H9 (cell line): Measurements from ENCODE around the gene METTL18. TPM values are rescaled to one million over a fixed set of nuclear protein-coding genes. Genes with fewer than 3 reads are reported as not detected.

ENCODE experiments used
- DNase-seq: peaks from one replicate; pipeline ENCODE4 v3.0.0-alpha.2; 2017
- H2AFZ ChIP-seq: one replicate; pipeline ENCODE4 v1.6.1; 2013; ENCODE audit warnings: mild to moderate bottlenecking, low read length, control low read depth, moderate library complexity
- H2AK5ac ChIP-seq: 2 replicates; pipeline ENCODE4 v1.6.1; 2013; ENCODE audit warnings: low read length, control low read depth, mixed read lengths; ENCODE audit not compliant: insufficient read length
- H2BK120ac ChIP-seq: one replicate; pipeline ENCODE4 v1.6.1; 2013; ENCODE audit warnings: low read depth, mild to moderate bottlenecking, low read length, control low read depth, inconsistent platforms; ENCODE audit not compliant: poor library complexity, severe bottlenecking
- H2BK12ac ChIP-seq: 2 replicates; pipeline ENCODE4 v1.6.1; 2013; ENCODE audit warnings: low read length, control low read depth, mixed read lengths, low read depth; ENCODE audit not compliant: insufficient read length
- H2BK15ac ChIP-seq: 2 replicates; pipeline ENCODE4 v1.6.1; 2013; ENCODE audit warnings: low read depth, low read length, control low read depth
- H2BK20ac ChIP-seq: one replicate; pipeline ENCODE4 v1.6.1; 2013; ENCODE audit warnings: low read depth, mild to moderate bottlenecking, low read length, control low read depth, inconsistent platforms; ENCODE audit not compliant: poor library complexity, severe bottlenecking
- H2BK5ac ChIP-seq: 2 replicates; pipeline ENCODE4 v1.6.1; 2013; ENCODE audit warnings: low read length, control low read depth, mixed read lengths; ENCODE audit not compliant: insufficient read length
- H3K14ac ChIP-seq: 2 replicates; pipeline ENCODE4 v1.6.1; 2013; ENCODE audit warnings: low read length, control low read depth; ENCODE audit not compliant: insufficient read depth
- H3K18ac ChIP-seq: 2 replicates; pipeline ENCODE4 v1.6.1; 2013; ENCODE audit warnings: low read depth, mild to moderate bottlenecking, mixed read lengths, low read length, control low read depth; ENCODE audit not compliant: insufficient read length
- H3K23ac ChIP-seq: 2 replicates; pipeline ENCODE4 v1.6.1; 2013; ENCODE audit warnings: low read length, control low read depth, mixed read lengths, low read depth; ENCODE audit not compliant: insufficient read length
- H3K23me2 ChIP-seq: 2 replicates; pipeline ENCODE4 v1.6.1; 2013; ENCODE audit warnings: low read depth, mild to moderate bottlenecking, mixed read lengths, low read length, control low read depth; ENCODE audit not compliant: insufficient read length, poor library complexity, severe bottlenecking
- H3K27ac ChIP-seq: 2 replicates; pipeline ENCODE4 v1.5.1; 2013; ENCODE audit warnings: low read length, control low read depth, mixed read lengths, low read depth; ENCODE audit not compliant: insufficient read length
- H3K27me3 ChIP-seq: 2 replicates; pipeline ENCODE4 v1.6.1; 2013; ENCODE audit warnings: low read length, control low read depth, inconsistent platforms; ENCODE audit not compliant: insufficient read depth
- H3K4ac ChIP-seq: 2 replicates; pipeline ENCODE4 v1.6.1; 2013; ENCODE audit warnings: low read depth, mild to moderate bottlenecking, control low read depth, inconsistent platforms, low read length, moderate library complexity
- H3K4me1 ChIP-seq: 2 replicates; pipeline ENCODE4 v1.6.1; 2013; ENCODE audit warnings: low read length, control low read depth, inconsistent platforms; ENCODE audit not compliant: insufficient read depth
- H3K4me2 ChIP-seq: 2 replicates; pipeline ENCODE4 v1.6.1; 2013; ENCODE audit warnings: low read length, control low read depth, mixed read lengths; ENCODE audit not compliant: insufficient read length, insufficient read depth
- H3K56ac ChIP-seq: 2 replicates; pipeline ENCODE4 v1.6.1; 2013; ENCODE audit warnings: low read depth, mild to moderate bottlenecking, mixed read lengths, low read length, control low read depth; ENCODE audit not compliant: insufficient read length
- H3K79me1 ChIP-seq: 2 replicates; pipeline ENCODE4 v1.6.1; 2013; ENCODE audit warnings: low read depth, mild to moderate bottlenecking, moderate library complexity, low read length, control low read depth, inconsistent platforms; ENCODE audit not compliant: insufficient read depth, poor library complexity, severe bottlenecking
- H3K79me2 ChIP-seq: 2 replicates; pipeline ENCODE4 v1.6.1; 2013; ENCODE audit warnings: low read length, control low read depth, inconsistent platforms; ENCODE audit not compliant: insufficient read depth
- H3K9ac ChIP-seq: 2 replicates; pipeline ENCODE4 v1.6.1; 2013; ENCODE audit warnings: low read length, control low read depth, mixed read lengths; ENCODE audit not compliant: insufficient read length; ENCODE audit errors: extremely low read depth
- H3K9me3 ChIP-seq: one replicate; pipeline ENCODE4 v1.6.1; 2013; ENCODE audit warnings: low read depth, low read length, inconsistent platforms; ENCODE audit not compliant: control insufficient read depth
- H3T11ph ChIP-seq: one replicate; pipeline ENCODE4 v1.6.1; 2013; ENCODE audit warnings: mild to moderate bottlenecking, low read length, control low read depth, inconsistent platforms
- H4K20me1 ChIP-seq: one replicate; pipeline ENCODE4 v1.6.1; 2013; ENCODE audit not compliant: control insufficient read depth, insufficient read length, insufficient read depth
- H4K5ac ChIP-seq: 2 replicates; pipeline ENCODE4 v1.6.1; 2013; ENCODE audit warnings: low read depth, mild to moderate bottlenecking, mixed read lengths, low read length, control low read depth; ENCODE audit not compliant: insufficient read length
- H4K8ac ChIP-seq: replicated peaks from 2 replicates; pipeline ENCODE4 v1.6.1; 2013; ENCODE audit warnings: low read length, control low read depth, mixed read lengths, low read depth; ENCODE audit not compliant: insufficient read length
- H4K91ac ChIP-seq: 2 replicates; pipeline ENCODE4 v1.6.1; 2013; ENCODE audit warnings: low read depth, mild to moderate bottlenecking, moderate library complexity, mixed read lengths, low read length, control low read depth; ENCODE audit not compliant: insufficient read length
- H3K27ac Mint-ChIP-seq, 3 experiments: 2 replicates in 2 of 3; 3 replicates in 1 of 3; pipeline ENCODE4 v1.8.0; 2020 to 2021; ENCODE audit warnings: mixed read lengths in 3 of 3, mild to moderate bottlenecking in 1 of 3, moderate library complexity in 1 of 3
- H3K27me3 Mint-ChIP-seq: 2 replicates; pipeline ENCODE4 v1.8.0; 2021; ENCODE audit warnings: low read depth, mild to moderate bottlenecking, moderate library complexity, mixed read lengths
- H3K36me3 Mint-ChIP-seq, 3 experiments: 2 replicates in 2 of 3; 3 replicates in 1 of 3; pipeline ENCODE4 v1.8.0; 2020 to 2021; ENCODE audit warnings: low read depth in 3 of 3, mixed read lengths in 3 of 3; ENCODE audit not compliant: insufficient read depth in 1 of 3
- H3K4me1 Mint-ChIP-seq, 2 experiments: 2 replicates each; pipeline ENCODE4 v1.8.0; 2020; ENCODE audit warnings: mixed read lengths in 2 of 2
- H3K4me3 Mint-ChIP-seq, 2 experiments: 2 replicates in 1 of 2; 3 replicates in 1 of 2; pipeline ENCODE4 v1.8.0; 2020 to 2021; ENCODE audit warnings: mild to moderate bottlenecking in 2 of 2, mixed read lengths in 2 of 2, moderate library complexity in 1 of 2
- H3K9me3 Mint-ChIP-seq, 2 experiments: 2 replicates in 1 of 2; 3 replicates in 1 of 2; pipeline ENCODE4 v1.8.0; 2020; ENCODE audit warnings: mild to moderate bottlenecking in 2 of 2, mixed read lengths in 2 of 2, moderate library complexity in 1 of 2
- WGBS: extraction: QIAGEN DNeasy Blood & Tissue Kit; methylation state at CpG from one replicate; pipeline ENCODE4 v1.1.7; 2013; ENCODE audit warnings: missing lambda C conversion rate, low lambda C conversion rate, mixed read lengths; ENCODE audit not compliant: insufficient read length; ENCODE audit errors: extremely low coverage; 5-methylcytosine and 5-hydroxymethylcytosine counted together
- total RNA-seq: library from RNA; stranded (reverse); gene quantifications from 2 replicates; pipeline ENCODE4 v1.2.1, GENCODE V29; 2021
- TF ChIP-seq, protein P1 (sequence below): fragments of 200-600 bp; sonication (generic); conservative IDR thresholded peaks from 3 replicates; pipeline ENCODE4 v1.8.0; 2021; ENCODE audit warnings: antibody characterized with exemption, mild to moderate bottlenecking

METTL18 gene
- total RNA-seq, 1 experiment from 2014 or later, result 8.7 TPM

DNA sequence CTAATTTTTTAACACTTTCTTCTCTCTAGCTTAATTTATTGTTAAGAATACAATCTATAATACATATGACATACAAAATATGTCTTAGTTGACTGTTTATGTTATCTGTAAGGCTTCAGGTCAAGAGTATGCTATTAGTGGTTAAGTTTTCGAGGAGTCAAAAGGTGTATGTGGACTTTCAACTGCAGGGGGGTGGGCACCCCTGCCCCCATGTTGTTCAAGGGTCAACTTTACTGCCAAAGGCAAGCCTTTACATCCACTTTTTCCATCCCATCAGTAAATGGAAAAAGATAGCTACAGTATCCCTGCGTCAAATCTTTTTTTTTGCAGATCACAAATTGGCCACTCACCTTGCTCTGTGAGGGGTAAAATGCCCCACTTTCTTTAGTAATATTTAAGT, 6.3 kb downstream of the METTL18 start:
- no peak overlapping the region for H3K56ac ChIP-seq
- no peak overlapping the region for H3K4ac ChIP-seq
- no peak overlapping the region for H3K27ac ChIP-seq
- H4K8ac ChIP-seq, result no peak overlapping the region
- no peak overlapping the region for H3K18ac ChIP-seq
- H4K5ac ChIP-seq, result no peak overlapping the region
- H3K27ac Mint-ChIP-seq, result no peak overlapping the region
- no peaks in the 10 kb centered on the region for H3K79me1 ChIP-seq
- no peaks in the 10 kb centered on the region; a peak in 2 of 5 replicates for H3K9me3 Mint-ChIP-seq
- H4K20me1 ChIP-seq, result no peaks in the 10 kb centered on the region
- no peak overlapping the region for H2AK5ac ChIP-seq
- H3T11ph ChIP-seq, result no peak overlapping the region
- H3K36me3 Mint-ChIP-seq, result peaks cover 3 to 27% (median 13%) of the 10 kb centered on the region in 3 experiments; a peak in 6 of 7 replicates
- H3K79me2 ChIP-seq, result no peaks in the 10 kb centered on the region
- no peak overlapping the region for H2BK12ac ChIP-seq
- no peak overlapping the region for H3K9ac ChIP-seq
- H2BK15ac ChIP-seq, result no peak overlapping the region
- no peak overlapping the region for H2BK120ac ChIP-seq
- H3K4me3 Mint-ChIP-seq, result no peak overlapping the region
- no peaks in the 10 kb centered on the region for H3K4me1 ChIP-seq
- H3K4me2 ChIP-seq, result no peak overlapping the region
- no peaks in the 10 kb centered on the region for H3K23me2 ChIP-seq
- H3K14ac ChIP-seq, result no peak overlapping the region
- H2AFZ ChIP-seq, result no peak overlapping the region
- no CpG with 5 or more reads among the region's 2 CpGs for WGBS
- TF ChIP-seq, protein P1, sequence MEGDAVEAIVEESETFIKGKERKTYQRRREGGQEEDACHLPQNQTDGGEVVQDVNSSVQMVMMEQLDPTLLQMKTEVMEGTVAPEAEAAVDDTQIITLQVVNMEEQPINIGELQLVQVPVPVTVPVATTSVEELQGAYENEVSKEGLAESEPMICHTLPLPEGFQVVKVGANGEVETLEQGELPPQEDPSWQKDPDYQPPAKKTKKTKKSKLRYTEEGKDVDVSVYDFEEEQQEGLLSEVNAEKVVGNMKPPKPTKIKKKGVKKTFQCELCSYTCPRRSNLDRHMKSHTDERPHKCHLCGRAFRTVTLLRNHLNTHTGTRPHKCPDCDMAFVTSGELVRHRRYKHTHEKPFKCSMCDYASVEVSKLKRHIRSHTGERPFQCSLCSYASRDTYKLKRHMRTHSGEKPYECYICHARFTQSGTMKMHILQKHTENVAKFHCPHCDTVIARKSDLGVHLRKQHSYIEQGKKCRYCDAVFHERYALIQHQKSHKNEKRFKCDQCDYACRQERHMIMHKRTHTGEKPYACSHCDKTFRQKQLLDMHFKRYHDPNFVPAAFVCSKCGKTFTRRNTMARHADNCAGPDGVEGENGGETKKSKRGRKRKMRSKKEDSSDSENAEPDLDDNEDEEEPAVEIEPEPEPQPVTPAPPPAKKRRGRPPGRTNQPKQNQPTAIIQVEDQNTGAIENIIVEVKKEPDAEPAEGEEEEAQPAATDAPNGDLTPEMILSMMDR, result no peak
- no peak overlapping the region for H3K23ac ChIP-seq
- H4K91ac ChIP-seq, result no peak overlapping the region
- peaks cover 4% of the 10 kb centered on the region for H3K9me3 ChIP-seq
- H3K27me3 Mint-ChIP-seq, result no peaks in the 10 kb centered on the region; the same call in 1 of the 2 replicates
- H2BK5ac ChIP-seq, result no peak overlapping the region
- no peak for DNase-seq
- peaks cover 10 to 12% of the 10 kb centered on the region in 2 experiments for H3K4me1 Mint-ChIP-seq
- H3K27me3 ChIP-seq, result no peaks in the 10 kb centered on the region
- H2BK20ac ChIP-seq, result no peak overlapping the region
